ENCODE data around the gene LMF2.

The LMF2 gene

DNA sequence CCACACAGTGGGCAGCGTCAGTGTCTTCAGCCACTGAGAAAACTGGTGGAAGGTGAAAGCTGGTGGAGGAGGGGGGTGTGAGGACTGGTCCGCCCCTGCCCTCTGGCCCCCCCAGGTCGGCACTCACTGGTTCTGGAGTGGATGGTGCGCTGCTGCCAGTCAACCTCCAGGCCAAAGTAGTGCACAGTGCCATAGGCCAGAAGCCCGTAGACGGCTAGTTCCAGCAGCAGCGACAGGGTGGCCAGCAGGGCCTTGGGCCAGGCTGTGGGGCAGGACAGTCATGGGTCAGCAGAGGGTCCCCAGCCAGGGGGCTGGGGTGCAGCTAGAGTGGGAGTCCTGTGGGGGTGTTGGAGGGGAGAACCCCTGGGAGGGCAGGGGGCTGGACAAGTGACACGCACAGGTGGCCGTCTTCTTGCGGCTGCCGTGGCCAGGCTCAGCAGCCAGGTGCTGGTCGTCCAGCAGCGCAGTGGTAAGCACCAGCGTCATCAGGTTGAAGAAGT is 2.2 kb downstream of the LMF2 start:
- H3K4me3 ChIP-seq (ENCODE audit: low read depth, low read length): no peak overlapping the region

DNA sequence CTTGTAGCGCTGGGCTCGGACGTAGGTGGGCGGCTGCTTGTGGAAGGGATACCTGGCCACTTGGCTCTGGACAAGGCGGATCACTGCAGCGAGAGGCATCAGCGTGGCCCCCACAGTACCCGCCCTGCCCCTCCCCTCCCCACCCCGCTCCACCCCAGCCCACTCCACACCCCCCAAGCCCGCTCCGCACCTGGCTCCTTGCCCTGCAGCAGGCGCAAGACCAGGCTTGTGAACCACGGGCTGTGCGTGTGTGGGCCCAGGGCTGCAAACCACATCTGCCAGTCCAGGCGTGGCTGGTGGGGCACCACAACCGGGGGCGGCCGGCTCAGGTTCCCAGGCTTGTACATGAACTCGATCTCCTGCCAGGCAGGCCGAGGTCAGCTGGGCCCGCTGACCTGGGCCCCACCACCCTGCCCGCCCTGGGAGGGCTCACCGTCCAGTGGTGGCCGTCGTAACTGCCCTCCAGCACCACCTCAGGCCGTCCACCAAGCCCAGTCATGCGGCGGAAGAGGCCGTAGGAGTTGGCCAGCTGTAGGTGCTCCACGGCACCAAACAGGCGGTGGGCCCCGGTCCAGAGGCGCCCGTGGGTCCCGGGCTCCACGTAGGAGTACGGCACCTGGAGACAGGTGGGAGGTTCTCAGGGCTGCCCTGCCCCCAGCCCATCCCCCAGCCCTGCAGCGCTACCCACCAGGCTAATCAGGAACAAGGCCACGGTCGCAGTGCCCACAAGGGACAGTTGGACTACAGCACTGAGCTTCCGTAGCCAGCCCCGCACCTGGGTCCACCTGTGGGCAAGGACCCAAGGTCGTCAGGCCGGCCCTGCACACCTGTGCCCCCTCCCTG is 2.9 kb downstream of the LMF2 start:
- H3K4me3 ChIP-seq (ENCODE audit: low read depth, low read length): no peak overlapping the region

DNA sequence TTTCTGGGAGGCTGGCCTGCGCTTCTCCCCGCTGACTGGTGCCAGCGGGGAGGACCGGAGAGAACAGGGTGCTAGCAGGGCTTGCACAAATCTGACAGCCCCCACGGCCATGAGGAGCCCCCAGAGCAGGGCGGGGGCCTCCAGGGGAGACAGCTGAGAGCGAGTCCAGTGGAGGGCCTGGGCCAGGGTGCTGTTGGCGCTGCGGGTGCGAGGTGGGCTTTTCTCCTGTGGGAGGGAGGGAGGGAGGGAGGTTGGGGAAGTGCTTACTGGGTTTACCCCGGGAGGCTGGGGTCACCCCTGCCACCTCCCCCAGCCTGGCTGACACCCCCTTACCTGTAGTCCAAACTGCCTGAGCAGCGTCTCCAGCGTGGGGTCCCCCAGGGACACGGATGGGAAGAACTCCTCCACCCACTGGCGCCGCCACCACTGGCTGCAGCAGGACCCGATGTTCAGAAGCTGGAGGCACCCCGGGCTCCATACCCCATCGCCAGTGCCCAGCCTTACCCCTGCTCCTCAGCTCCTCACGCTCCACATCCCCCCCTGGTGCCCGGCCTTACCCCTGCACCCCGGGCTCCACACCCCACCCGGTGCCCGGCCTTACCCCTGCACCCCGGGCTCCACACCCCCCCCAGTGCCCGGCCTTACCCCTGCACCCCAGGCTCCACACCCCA is 3.9 kb downstream of the LMF2 start:
- H3K4me3 ChIP-seq (ENCODE audit: low read depth, low read length): no peak overlapping the region

DNA sequence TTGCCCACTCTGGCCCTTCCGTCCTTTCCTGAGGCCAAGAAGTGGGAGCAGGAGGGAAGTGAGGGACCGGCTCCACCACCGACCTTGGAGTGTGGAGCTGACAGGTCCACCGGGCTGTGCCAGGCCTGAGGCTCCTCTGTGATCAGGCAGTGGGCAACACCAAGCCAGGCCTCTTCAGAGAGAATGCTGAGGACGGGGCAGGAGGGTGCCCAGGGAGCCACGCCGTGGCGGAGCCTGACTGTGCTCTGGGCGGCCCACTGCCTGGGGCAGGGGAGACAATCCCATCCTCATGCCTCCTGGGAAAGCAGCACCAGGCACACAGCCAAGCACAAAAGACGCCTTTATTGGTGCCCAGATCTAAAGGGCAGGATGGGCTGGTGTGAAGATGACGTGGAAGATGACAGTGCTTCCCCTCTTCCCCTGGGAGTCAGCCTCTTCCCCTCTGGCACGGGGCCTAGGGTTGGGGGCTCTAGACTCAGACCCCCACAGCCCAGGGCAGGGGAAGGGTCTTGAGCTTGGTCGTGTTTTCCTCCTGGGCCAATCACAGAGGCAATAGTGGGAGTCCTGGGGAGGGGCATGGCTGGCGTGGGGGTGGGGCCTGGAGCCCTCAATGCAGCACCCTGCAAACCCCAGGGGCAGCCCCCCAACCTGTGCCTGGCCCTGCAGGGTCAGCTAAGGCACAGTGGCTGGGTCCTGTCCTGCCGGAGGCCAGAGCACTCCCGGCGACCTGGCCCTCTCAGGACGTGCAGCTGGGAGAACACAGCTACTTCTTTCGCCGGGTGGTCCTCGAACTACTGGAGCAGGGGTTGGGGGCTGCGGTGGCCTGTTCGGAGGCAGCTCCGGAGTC is 4.7 kb downstream of the LMF2 start:
- no peak overlapping the region for H3K4me3 ChIP-seq (ENCODE audit: low read depth, low read length)

DNA sequence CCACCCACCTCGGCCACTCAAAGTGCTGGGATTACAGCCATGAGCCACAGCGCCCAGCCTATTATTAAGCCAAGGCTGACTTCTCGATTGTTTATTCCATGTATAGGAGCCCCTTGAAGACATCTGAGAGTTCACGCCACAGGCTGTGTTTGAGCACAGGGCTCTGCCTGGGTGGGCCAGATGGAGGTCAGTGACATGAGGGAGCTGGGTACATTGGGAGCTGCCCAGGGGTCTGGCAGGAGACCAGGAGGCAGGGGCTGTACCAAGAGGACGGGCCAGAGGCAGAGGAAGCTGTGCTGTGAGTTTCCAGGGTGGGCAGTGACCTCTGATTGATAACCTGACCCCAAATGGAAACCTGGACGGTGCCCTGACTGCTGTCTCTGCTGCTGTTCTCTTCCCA is 5.4 kb downstream of the LMF2 start:
- H3K4me3 ChIP-seq (ENCODE audit: low read depth, low read length): no peak overlapping the region

DNA sequence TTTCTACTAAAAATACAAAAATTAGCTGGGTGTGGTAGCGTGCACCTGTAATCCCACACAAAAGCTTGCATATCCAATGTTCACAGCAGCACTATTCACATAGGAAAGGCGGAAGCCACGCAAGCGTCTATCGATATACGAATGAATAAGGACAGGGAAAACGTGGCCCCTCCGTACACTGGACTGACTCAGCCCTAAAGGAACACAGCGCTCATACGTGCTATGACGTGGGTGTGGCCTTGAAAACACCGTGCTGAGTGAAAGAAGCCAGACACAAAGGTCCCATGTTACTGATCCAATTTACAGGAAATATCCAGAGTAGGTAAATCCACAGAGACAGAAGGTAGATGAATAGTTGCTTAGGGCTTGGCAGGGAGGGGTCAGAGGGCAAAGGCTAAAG is 7.0 kb downstream of the LMF2 start:
- H3K4me3 ChIP-seq (ENCODE audit: low read depth, low read length): no peak overlapping the region

DNA sequence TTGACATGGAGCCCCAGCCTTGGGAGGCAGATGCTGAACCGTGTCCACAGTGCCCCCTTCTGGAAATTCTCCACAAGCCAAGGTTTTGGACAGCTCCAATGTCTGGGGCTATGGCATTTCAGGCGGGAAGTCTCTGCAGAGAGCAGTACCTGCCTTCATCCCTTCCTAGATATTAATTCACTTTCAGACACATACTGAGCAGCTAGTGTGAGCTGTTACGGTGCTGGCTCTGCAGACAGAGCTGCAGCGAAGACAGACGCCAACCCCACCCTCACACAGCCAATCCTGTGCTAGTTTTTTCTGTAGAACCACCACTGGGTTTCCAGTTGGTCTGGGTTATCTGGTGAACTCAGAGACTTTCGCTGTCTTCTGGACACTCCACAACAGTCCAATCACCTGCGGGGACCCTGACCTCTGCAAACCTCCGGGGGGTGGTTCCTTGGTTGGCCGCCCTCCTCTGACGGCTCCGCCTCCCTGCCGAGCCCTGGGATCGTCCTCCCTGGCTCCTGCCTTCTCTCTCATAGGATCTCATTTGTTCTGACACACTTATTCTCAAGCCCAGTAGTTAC is 9.1 kb downstream of the LMF2 start:
- H3K4me3 ChIP-seq (ENCODE audit: low read depth, low read length): no peak overlapping the region

DNA sequence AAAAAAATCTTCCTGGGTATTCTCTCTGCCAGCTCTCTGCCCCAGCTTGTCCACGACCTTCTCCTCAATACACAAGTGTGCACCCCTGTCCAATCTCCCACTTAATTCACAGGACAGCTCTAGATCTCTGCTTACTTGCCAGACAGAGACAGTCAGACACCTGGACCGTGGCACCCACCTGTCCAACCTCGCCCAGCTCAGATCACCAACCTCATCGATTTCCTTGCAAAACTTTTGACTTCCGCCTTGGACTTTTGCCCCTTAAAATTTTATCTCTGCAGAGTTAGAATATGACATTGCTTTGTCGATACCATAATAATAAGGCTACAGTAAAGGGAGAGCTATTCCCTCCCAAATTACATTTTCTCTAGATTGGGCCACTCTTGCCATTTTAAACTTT is 10.4 kb downstream of the LMF2 start:
- H3K4me3 ChIP-seq (ENCODE audit: low read depth, low read length): no peak overlapping the region

DNA sequence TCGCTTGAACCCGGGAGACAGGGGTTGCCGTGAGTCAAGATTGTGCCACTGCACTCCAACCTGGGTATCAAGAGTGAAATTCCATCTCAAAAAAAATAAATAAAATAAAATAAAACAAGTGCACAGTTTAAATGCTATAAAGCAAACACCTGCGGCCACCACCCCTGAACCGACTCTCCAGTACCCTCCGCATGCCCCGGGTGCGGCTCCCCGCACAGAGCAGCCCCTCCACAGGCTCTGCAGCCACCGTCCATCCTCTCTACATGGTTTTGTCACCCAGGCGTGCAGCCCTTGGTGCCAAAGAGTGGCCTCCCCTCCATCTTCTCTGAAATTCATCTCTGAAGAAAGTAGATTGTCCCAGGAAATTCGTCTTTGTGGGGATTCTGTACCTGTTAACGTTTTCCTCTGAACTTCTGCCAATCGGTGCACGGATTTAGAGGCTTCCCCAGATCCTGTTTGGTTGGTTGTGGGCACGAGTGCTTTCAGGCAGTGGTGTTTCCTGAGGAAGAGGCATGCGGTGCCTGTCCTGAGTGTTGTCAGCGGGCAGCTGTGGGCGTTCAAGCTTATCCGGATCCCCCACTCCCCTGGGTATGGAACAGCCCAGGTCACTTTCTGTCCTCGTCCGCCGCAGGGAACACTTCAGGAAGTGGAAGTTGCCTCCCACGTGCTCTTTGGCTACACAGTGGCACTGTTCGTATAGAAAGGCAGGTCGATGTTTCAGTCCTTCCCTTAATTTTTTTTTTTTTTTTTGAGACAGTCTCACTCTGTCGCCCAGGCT is 16.8 kb downstream of the LMF2 start:
- H3K4me3 ChIP-seq (ENCODE audit: low read depth, low read length): no peak overlapping the region

DNA sequence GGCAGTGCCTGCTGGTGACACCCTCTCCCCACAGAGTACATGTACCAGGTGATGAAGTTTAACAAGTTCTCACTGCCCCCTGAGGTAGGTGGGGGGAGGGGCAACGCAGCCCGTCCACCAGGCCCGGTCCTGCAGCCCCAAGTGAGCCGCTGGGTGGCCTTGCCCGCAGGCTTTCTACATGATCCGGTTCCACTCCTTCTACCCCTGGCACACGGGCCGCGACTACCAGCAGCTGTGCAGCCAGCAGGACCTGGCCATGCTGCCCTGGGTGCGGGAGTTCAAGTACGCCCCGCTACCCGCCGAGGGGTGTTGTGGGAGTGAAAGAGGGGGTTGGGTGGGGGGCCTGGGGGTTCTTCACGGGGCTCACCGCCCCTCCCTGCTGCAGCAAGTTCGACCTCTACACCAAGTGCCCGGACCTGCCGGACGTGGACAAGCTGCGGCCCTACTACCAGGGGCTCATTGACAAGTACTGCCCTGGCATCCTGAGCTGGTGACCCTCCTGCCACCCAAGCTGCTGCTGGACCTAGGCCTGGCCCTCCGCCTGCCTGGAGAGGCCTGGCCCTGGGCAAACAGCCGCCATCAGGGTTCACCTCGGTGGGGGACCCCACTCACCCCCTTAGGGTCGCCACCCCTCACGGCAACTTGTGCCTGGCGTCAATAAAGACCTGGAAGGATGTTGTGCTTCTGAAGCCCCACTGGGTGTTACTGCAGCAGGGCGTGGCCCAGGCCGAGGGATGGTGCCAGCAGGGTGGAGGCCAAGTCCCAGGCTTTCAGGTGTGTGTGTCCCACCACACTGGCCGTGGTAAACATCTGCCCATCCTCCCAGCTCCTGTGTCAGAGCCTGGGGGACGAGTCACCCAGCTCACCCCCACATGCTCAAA is 17.9 kb downstream of the LMF2 start:
- no peak overlapping the region for H3K4me3 ChIP-seq (ENCODE audit: low read depth, low read length)

DNA sequence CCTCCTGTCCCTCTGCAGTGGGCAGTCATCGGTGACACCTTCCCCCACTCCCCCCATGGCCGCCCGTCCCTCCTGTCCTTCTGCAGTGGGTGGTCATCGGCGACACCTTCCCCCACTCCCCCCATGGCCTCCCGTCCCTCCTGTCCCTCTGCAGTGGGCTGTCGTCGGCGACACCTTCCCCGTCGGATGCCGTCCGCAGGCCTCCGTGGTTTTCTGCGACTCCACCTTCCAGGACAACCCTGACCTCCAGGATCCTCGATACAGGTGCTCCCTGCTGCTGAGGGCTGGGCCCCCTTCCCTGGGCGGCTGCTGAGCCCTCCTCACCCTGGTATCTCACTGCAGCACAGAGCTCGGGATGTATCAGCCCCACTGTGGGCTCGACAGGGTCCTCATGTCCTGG is 18.6 kb downstream of the LMF2 start:
- H3K4me3 ChIP-seq (ENCODE audit: low read depth, low read length): no peak overlapping the region

DNA sequence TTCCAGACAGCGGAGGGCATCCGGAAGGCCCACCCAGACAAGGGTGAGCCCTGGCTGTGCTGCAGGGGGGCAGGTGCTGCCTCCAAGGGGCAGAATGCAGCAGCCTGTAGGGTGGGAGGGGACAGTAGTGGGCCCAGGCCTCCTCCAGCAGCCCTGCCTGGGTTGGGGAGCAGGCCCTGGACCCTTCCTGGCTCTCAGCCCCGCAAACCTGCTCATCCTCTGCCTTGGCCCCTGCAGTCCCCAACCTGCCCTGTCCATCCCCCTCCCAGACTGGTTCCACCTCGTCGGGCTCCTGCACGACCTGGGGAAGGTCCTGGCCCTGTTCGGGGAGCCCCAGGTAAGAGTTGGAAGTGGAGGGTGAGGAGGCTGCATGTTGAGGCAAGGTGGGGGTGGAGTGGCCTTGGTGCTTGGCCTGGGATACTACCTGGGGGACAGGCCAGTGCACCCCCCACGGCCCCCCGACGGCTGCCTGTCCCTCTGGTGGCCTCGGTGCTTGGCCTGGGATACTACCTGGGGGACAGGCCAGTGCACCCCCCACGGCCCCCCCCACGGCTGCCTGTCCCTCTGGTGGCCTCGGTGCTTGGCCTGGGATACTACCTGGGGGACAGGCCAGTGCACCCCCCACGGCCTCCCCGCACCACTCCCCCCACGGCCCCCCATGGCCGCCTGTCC is 19.4 kb downstream of the LMF2 start:
- H3K4me3 ChIP-seq (ENCODE audit: low read depth, low read length): no peak overlapping the region

DNA sequence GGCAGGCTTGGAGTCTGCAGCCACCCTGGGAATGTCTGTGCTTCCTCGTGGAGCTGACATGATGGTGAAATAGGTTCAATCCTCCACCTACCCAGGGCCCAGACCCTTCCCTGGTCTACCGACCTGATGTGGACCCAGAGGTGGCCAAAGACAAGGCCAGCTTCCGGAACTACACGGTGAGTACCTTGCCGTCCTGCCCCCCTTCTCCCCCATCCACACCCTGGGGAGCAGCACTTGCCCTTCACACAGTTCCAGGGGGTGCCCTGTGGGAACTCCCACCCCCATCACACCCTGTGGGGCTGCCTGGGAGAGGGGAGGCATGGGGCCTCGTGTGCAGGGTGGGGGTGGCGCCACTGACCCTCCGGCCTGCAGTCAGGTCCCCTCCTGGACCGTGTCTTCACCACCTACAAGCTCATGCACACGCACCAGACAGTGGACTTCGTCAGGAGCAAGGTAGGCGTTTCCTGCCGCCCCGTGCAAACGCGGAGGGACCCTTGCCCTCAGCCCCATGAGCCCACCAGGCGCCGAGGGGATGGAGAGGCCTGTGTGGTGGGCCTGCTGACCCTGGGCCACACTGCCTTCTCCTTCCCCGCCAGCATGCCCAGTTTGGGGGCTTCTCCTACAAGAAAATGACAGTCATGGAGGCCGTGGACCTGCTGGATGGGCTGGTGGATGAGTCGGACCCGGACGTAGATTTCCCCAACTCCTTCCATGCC is 20.1 kb downstream of the LMF2 start:
- H3K4me3 ChIP-seq (ENCODE audit: low read depth, low read length): no peak overlapping the region

DNA sequence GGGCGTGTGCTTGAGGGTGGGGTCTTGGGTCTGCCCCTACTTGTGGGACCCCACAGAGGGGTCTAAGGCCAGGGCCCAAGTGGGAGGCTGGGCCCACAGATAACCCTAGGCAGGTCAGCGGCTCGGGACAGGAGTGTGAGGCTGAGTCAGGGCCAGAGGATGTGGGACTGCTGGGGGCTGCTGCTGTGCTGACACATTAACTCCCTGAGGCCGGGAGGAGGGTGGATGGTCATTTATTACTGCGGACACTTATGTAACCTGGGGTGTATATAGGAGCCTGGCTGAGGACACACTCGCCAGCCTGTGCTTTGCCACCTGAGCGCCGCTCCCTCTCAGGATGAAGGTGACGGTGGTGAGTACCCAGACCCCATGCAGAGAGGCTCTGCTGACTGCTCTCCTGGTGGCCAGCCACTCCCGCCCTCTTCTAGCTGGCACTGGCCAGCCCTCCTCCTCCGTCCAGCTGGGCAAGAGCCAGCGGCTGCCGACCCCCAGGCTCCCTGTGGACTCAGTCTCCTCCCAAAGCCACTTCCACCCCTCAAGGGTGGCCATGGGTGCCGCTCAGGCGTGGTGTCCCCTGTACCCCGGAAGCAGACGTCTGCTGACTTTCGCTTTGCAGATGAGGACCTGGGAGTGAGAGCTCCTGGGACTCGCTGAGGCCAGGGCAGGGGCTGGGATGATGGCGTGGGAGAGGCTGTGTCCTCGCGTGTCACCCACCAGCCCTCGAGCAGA is 20.8 kb downstream of the LMF2 start, which contains the start of gene MIOX:
Gene MIOX, plus strand, starts transcription at position 299 of the 729 bp plus-strand sequence. Its CDS starts 39 bp downstream, at position 338.
- H3K4me3 ChIP-seq (ENCODE audit: low read depth, low read length): no peak within 1 kb of the TSS

DNA sequence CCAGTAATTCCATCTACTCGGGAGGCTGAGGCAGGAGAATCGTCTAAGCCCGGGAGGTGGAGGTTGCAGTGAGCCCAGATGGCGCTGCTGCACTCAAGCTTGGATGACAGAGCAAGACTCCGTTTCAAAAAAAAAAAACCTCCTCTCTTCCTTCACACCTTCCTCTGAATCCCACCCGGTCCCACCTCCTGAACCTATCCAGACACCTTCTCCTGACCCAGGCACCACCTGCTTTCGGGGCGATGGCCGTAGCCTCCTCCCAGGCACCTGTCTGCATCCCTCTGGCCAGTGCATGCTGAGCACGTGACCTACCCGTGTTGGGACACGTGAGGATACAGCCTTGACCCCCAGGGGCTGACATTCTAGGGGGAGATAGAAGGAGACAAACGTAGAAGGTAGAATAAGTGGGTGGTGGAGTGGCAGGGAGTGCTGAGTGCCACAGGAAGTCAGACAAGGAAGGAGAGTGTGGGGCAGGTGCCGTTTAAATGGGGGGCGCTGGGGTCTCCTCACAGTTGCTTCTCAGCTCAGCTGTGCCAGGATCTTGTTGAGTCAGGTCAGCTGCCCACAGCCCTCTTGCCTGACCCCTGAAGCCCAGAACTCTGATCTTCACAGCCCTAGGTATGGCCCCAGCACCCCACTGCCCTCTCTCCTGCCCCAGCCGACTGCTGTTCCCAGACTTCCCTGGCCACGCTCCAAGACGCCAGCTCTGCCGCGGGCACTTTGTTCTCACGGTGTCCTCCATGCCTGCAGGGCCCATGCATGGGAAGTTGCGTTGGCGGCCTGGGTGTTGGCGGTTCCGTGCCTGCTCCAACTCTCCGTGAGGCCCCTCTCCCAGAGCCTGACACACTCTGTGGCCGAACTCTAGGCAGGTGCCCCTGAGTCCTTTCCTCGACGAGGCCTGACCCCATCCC is 22.0 kb downstream of the LMF2 start:
- no peak overlapping the region for H3K4me3 ChIP-seq (ENCODE audit: low read depth, low read length)

Measured in iPS-11a (cell line).